IPS DF 6.9 (cell line): ENCODE measurements around the gene KIN.
"Not testable (repeated sequence)": the region's sequence is repeated elsewhere in the genome, so short reads cannot be mapped to it uniquely, and the experiment has no call there.

Experiments used
- DNase-seq: peaks from one replicate; pipeline ENCODE4 v3.0.0-alpha.2; 2013; ENCODE audit warnings: low read depth, low spot score
- H3K27ac ChIP-seq: one replicate; pipeline ENCODE4 v1.5.1; 2013; ENCODE audit warnings: low read length, control low read depth
- H3K27me3 ChIP-seq: 2 replicates; pipeline ENCODE4 v1.6.1; 2013; ENCODE audit warnings: mild to moderate bottlenecking, low read length; ENCODE audit not compliant: control insufficient read depth, insufficient read depth
- H3K36me3 ChIP-seq: 2 replicates; pipeline ENCODE4 v1.6.1; 2013; ENCODE audit warnings: low read length; ENCODE audit not compliant: control insufficient read depth, insufficient read depth
- H3K4me1 ChIP-seq: 2 replicates; pipeline ENCODE4 v1.6.1; 2013; ENCODE audit warnings: low read length; ENCODE audit not compliant: control insufficient read depth, insufficient read depth
- H3K4me3 ChIP-seq: 2 replicates; pipeline ENCODE4 v1.5.1; 2013; ENCODE audit warnings: mild to moderate bottlenecking, low read length
- H3K9me3 ChIP-seq: 2 replicates; pipeline ENCODE4 v1.6.1; 2013; ENCODE audit warnings: low read length, inconsistent platforms; ENCODE audit not compliant: control insufficient read depth, insufficient read depth
- WGBS: extraction: QIAGEN DNeasy Blood & Tissue Kit; methylation state at CpG from one replicate; pipeline ENCODE4 v1.1.7; 2013; ENCODE audit warnings: mixed read lengths, missing lambda C conversion rate; ENCODE audit not compliant: insufficient read length, insufficient coverage; 5-methylcytosine and 5-hydroxymethylcytosine counted together

Gene KIN

GRCh38 chr10:7795605-7796004 lies 7.8 kb upstream of the KIN start:
- WGBS = no CpG with 5 or more reads among the region's 4 CpGs
- no peak overlapping the region for H3K4me3 ChIP-seq
- no peaks in the 10 kb centered on the region for H3K9me3 ChIP-seq
- no peak overlapping the region for H3K27ac ChIP-seq
- no peak for DNase-seq
- H3K27me3 ChIP-seq = no peaks in the 10 kb centered on the region
- H3K4me1 ChIP-seq = no peaks in the 10 kb centered on the region
- peaks cover 10% of the 10 kb centered on the region; the same call in 1 of the 2 replicates for H3K36me3 ChIP-seq

GRCh38 chr10:7794251-7795026 lies 6.6 kb upstream of the KIN start:
- no peak for DNase-seq
- Histone ChIP-seq H3K9me3 (no peaks in the 10 kb centered on the region), H3K27me3 (no peaks in the 10 kb centered on the region), H3K4me3 (no peak overlapping the region), H3K27ac (no peak overlapping the region), H3K36me3 (peaks cover 8% of the 10 kb centered on the region; the same call in 1 of the 2 replicates), H3K4me1 (no peaks in the 10 kb centered on the region)
- no CpG with 5 or more reads among the region's 4 CpGs for WGBS

DNA sequence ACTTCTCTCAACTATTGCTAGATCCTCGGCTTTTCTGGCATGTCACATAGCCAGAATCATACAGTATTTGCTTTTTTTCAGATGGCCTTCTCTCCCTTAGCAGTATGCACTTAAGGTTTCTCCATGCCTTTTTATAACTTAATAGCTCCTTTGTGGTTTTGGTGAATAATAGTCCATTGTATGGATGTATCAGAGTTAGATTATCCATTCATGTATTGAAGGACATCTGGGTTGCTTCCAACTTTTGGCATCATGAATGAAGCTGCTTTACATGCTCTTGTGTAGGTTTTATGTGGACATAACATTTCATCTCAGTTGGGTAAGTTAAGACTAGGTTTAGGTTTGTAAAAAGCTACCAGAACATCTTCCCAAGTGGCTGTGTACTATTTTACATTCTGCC lies 4.7 kb upstream of the KIN start:
- Histone ChIP-seq H3K27me3 (no peaks in the 10 kb centered on the region), H3K9me3 (no peaks in the 10 kb centered on the region), H3K27ac (no peak overlapping the region), H3K4me3 (no peak overlapping the region), H3K4me1 (no peaks in the 10 kb centered on the region), H3K36me3 (peaks cover 5% of the 10 kb centered on the region; the same call in 1 of the 2 replicates)
- WGBS = no CpG with 5 or more reads among the region's 1 CpG
- no peak for DNase-seq

- H3K4me1 ChIP-seq = no peaks in the 10 kb centered on the region
- WGBS = no CpG with 5 or more reads among the region's 3 CpGs
- no peak overlapping the region; the same call in 1 of the 2 replicates for H3K4me3 ChIP-seq
- no peak for DNase-seq
- no peaks in the 10 kb centered on the region for H3K36me3 ChIP-seq
- no peaks in the 10 kb centered on the region for H3K9me3 ChIP-seq
- no peak overlapping the region for H3K27ac ChIP-seq
- no peaks in the 10 kb centered on the region for H3K27me3 ChIP-seq
Measured at GRCh38 chr10:7789390-7789789, 1.6 kb upstream of the KIN start.

GRCh38 chr10:7788639-7789286 lies 970 bp upstream of the KIN start:
- Histone ChIP-seq H3K9me3 (no peaks in the 10 kb centered on the region), H3K4me3 (peak overlapping the region; percentile 84), H3K4me1 (no peaks in the 10 kb centered on the region), H3K27me3 (no peaks in the 10 kb centered on the region), H3K36me3 (no peaks in the 10 kb centered on the region), H3K27ac (no peak overlapping the region)
- no peak for DNase-seq
- WGBS = no CpG with 5 or more reads among the region's 25 CpGs

- Histone ChIP-seq H3K9me3 (no peaks in the 10 kb centered on the region), H3K4me3 (peak overlapping the region; percentile 84), H3K4me1 (no peaks in the 10 kb centered on the region), H3K27me3 (no peaks in the 10 kb centered on the region), H3K36me3 (no peaks in the 10 kb centered on the region), H3K27ac (no peak overlapping the region)
- DNase-seq = no peak
- WGBS = no CpG with 5 or more reads among the region's 26 CpGs
Measured at GRCh38 chr10:7787150-7787856, 490 bp downstream of the KIN start.

DNA sequence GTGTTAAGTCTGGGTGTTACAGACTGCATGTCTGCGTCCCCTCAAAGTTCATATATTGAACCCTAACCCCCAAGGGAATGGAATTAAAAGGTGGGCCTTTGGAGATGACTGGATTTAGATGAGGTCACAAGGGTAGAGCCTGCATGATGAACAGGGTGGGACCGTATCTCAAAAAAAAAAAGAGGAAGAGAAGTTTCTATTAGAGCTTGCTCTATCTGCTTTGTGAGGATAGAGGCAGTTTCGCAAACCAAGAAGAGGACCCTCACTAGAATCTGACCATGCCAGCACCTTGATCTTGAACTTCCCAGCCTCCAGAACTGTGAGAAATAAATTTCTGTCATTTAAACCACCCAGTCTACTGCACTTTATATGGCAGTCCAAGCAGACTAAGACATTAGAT lies 1.4 kb downstream of the KIN start:
- no peaks in the 10 kb centered on the region for H3K36me3 ChIP-seq
- no peak overlapping the region for H3K27ac ChIP-seq
- DNase-seq = no peak
- H3K9me3 ChIP-seq = no peaks in the 10 kb centered on the region
- H3K27me3 ChIP-seq = no peaks in the 10 kb centered on the region
- no CpG with 5 or more reads among the region's 3 CpGs for WGBS
- no peak overlapping the region for H3K4me3 ChIP-seq
- no peaks in the 10 kb centered on the region for H3K4me1 ChIP-seq

DNA sequence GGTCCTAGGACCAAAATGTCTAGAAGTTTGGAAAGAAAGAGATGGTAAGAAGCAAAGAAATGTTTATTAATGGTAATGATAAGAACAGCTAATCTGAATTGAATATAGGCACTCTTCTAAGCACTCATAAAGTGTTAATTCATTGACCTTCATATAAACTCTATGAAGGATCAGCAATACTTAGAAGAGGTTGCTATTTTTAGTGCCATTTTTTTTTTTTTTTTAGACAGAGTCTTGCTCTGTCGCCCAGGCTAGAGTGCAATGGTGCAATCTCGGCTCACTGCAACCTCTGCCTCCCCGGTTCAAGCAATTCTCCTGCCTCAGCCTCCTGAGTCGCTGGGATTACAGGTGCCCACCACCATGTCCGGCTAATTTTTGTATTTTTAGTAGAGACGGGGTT lies 5.6 kb downstream of the KIN start:
- H3K27me3 ChIP-seq, H3K27ac ChIP-seq, DNase-seq, H3K9me3 ChIP-seq, H3K4me1 ChIP-seq, H3K4me3 ChIP-seq: not testable (repeated sequence)
- H3K36me3 ChIP-seq = peaks cover 11% of the 10 kb centered on the region; the same call in 1 of the 2 replicates
- WGBS = no CpG with 5 or more reads among the region's 6 CpGs

GRCh38 chr10:7776777-7777176 lies 11.0 kb downstream of the KIN start:
- H3K9me3 ChIP-seq = no peaks in the 10 kb centered on the region
- WGBS = no CpG with 5 or more reads among the region's 2 CpGs
- H3K27me3 ChIP-seq = no peaks in the 10 kb centered on the region
- H3K4me1 ChIP-seq = no peaks in the 10 kb centered on the region
- no peak overlapping the region for H3K27ac ChIP-seq
- no peak for DNase-seq
- no peak overlapping the region for H3K4me3 ChIP-seq
- peaks cover 17% of the 10 kb centered on the region for H3K36me3 ChIP-seq

DNA sequence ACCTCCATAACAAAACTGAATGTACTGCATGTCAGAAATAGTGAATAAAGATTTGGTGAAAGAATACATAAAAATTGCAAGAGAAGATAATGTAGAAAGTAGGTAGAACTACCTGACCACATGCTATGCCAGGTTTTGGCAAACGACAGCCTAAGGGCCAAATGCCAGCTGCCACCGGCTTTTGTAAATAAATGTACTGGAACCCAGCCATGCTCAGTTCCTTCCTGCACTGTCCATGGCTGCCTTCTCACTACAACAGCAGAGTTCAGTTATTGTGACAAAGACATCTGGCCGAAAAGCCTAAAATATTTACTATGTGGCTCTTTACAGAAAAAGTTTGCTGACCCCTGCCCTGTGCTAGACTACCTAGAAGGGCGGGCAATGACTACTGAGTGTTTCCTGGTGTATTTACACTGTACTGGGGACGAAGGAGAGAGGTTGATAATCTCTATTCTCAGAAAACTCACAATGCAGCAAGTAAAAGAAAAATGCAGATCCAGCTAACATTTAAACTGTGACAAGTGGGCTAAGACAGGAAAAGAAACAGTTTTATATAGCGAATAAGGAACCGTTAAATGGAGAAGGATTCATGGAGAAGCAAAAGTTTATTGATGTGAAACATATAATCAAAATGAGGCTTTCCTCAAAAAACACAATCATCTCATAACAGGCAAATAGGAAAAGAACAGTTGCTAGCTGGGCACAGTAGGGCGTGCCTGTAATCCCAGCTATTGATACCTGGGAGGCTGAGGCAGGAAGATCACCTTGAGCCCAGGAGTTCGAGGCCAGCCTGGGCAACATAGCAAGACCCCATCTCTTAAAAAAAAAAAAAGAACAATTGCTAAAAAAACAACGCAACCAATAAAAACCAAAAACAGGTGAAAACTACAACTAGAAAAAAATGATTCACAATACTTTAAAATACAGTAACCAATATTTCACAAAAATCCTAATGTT lies 13.7 kb downstream of the KIN start:
- no CpG with 5 or more reads among the region's 10 CpGs for WGBS
- Histone ChIP-seq H3K27me3 (no peaks in the 10 kb centered on the region), H3K9me3 (no peaks in the 10 kb centered on the region), H3K4me3 (no peak overlapping the region), H3K36me3 (peaks cover 13% of the 10 kb centered on the region), H3K4me1 (no peaks in the 10 kb centered on the region), H3K27ac (no peak overlapping the region)
- no peak for DNase-seq
